Liver (tissue), 9 donors: ENCODE measurements around the gene OR2M5. TPM values are rescaled to one million over a fixed set of nuclear protein-coding genes. Genes with fewer than 3 reads are reported as not detected.

Experiments used
- DNase-seq: peaks from one replicate; pipeline ENCODE4 v3.0.0-alpha.2; 2017; ENCODE audit warnings: low spot score
- H3K27ac ChIP-seq, 2 donors: one replicate each; pipeline ENCODE4 v1.7.0; 2013; ENCODE audit warnings: inconsistent platforms in 2 of 2, low read length in 2 of 2, control low read depth in 1 of 2, low read depth in 1 of 2, mild to moderate bottlenecking in 1 of 2
- H3K27me3 ChIP-seq, 4 donors: one replicate each; pipeline versions ENCODE4 v1.6.1 to v1.7.0; 2013; ENCODE audit warnings: low read length in 3 of 4, inconsistent platforms in 1 of 4, mild to moderate bottlenecking in 1 of 4, moderate library complexity in 1 of 4; ENCODE audit not compliant: control insufficient read depth in 4 of 4, insufficient read depth in 4 of 4
- H3K36me3 ChIP-seq, 4 donors: one replicate each; pipeline versions ENCODE4 v1.6.1 to v1.7.0; 2013; ENCODE audit warnings: low read length in 3 of 4, mild to moderate bottlenecking in 3 of 4, low read depth in 1 of 4, moderate library complexity in 1 of 4; ENCODE audit not compliant: control insufficient read depth in 4 of 4, insufficient read depth in 3 of 4
- H3K4me1 ChIP-seq, 4 donors: one replicate each; pipeline versions ENCODE4 v1.6.1 to v1.7.0; 2013; ENCODE audit warnings: low read length in 3 of 4, mild to moderate bottlenecking in 3 of 4, moderate library complexity in 1 of 4; ENCODE audit not compliant: control insufficient read depth in 4 of 4, insufficient read depth in 4 of 4
- H3K4me3 ChIP-seq, 3 donors: one replicate each; pipeline versions ENCODE4 v1.6.1 to v1.7.0; 2013; ENCODE audit warnings: low read length in 3 of 3, control low read depth in 1 of 3, low read depth in 1 of 3, mild to moderate bottlenecking in 1 of 3
- H3K9ac ChIP-seq, 2 donors: one replicate each; pipeline ENCODE4 v1.7.0; 2013; ENCODE audit warnings: low read length in 2 of 2, mild to moderate bottlenecking in 2 of 2, moderate library complexity in 2 of 2, control low read depth in 1 of 2, low read depth in 1 of 2
- H3K9me3 ChIP-seq, 4 donors: one replicate each; pipeline versions ENCODE4 v1.6.1 to v1.7.0; 2013; ENCODE audit warnings: low read length in 3 of 4; ENCODE audit not compliant: control insufficient read depth in 4 of 4
- ATF3 ChIP-seq: IDR thresholded peaks from 2 replicates; pipeline ENCODE4 v1.6.1; 2016; ENCODE audit warnings: antibody characterized with exemption
- CTCF ChIP-seq: fragments of 150-350 bp; IDR thresholded peaks from 2 replicates; pipeline ENCODE4 v1.5.1; 2017; ENCODE audit warnings: improper control_type of control experiment, low read depth, low read length; ENCODE audit not compliant: missing input control
- EGR1 ChIP-seq, 2 donors: IDR thresholded peaks; 2 replicates each; pipeline ENCODE4 v1.6.1; 2016 to 2018; ENCODE audit warnings: antibody characterized with exemption in 2 of 2, low read depth in 2 of 2
- FOXA1 ChIP-seq: IDR thresholded peaks from 2 replicates; pipeline ENCODE4 v1.6.1; 2016; ENCODE audit warnings: antibody characterized with exemption
- GABPA ChIP-seq, 2 donors: IDR thresholded peaks in 1 of 2; conservative IDR thresholded peaks in 1 of 2; 2 replicates each; pipeline ENCODE4 v1.6.1; 2016; ENCODE audit warnings: antibody characterized with exemption in 2 of 2, mild to moderate bottlenecking in 1 of 2, moderate library complexity in 1 of 2
- HNF4A ChIP-seq, 2 donors: conservative IDR thresholded peaks; 2 replicates each; pipeline ENCODE4 v1.6.1; 2016; ENCODE audit warnings: antibody characterized with exemption in 2 of 2, mild to moderate bottlenecking in 2 of 2
- HNF4G ChIP-seq: IDR thresholded peaks from 2 replicates; pipeline ENCODE4 v1.6.1; 2016; ENCODE audit warnings: antibody characterized with exemption
- JUND ChIP-seq, 2 donors: IDR thresholded peaks; 2 replicates each; pipeline ENCODE4 v1.6.1; 2016; ENCODE audit warnings: antibody characterized with exemption in 2 of 2
- MAX ChIP-seq: IDR thresholded peaks from 2 replicates; pipeline ENCODE4 v1.6.1; 2016; ENCODE audit warnings: antibody characterized with exemption
- NR2F2 ChIP-seq: IDR thresholded peaks from 2 replicates; pipeline ENCODE4 v1.6.1; 2016; ENCODE audit warnings: antibody characterized with exemption
- RAD21 ChIP-seq, 2 donors: IDR thresholded peaks; 2 replicates each; pipeline ENCODE4 v1.6.1; 2016; ENCODE audit warnings: antibody characterized with exemption in 2 of 2, mild to moderate bottlenecking in 2 of 2
- RXRA ChIP-seq, 2 donors: IDR thresholded peaks; 2 replicates each; pipeline ENCODE4 v1.6.1; 2017 to 2018; ENCODE audit warnings: antibody characterized with exemption in 2 of 2, mild to moderate bottlenecking in 1 of 2
- SP1 ChIP-seq: IDR thresholded peaks from 2 replicates; pipeline ENCODE4 v1.6.1; 2018; ENCODE audit warnings: antibody characterized with exemption, mild to moderate bottlenecking
- TAF1 ChIP-seq: conservative IDR thresholded peaks from 2 replicates; pipeline ENCODE4 v1.6.1; 2016; ENCODE audit warnings: antibody characterized with exemption, mild to moderate bottlenecking
- YY1 ChIP-seq: IDR thresholded peaks from 2 replicates; pipeline ENCODE4 v1.6.1; 2016; ENCODE audit warnings: antibody characterized with exemption, mild to moderate bottlenecking
- ZBTB33 ChIP-seq: IDR thresholded peaks from 2 replicates; pipeline ENCODE4 v1.6.1; 2016; ENCODE audit warnings: antibody characterized with exemption
- WGBS: extraction: QIAGEN DNeasy Blood & Tissue Kit; methylation state at CpG from one replicate; pipeline ENCODE4 v1.1.7; 2013; 5-methylcytosine and 5-hydroxymethylcytosine counted together
- polyA plus RNA-seq, 2 donors: library from polyadenylated mRNA; stranded (reverse) in 1 of 2; unstranded in 1 of 2; fragments of 200-250 nt in 1 of 2; fragments of >200 nt in 1 of 2; fragmentation: Nextera tagmentation in 1 of 2; extraction: Ambion mirVana in 1 of 2; gene quantifications; one replicate each; pipeline versions ENCODE4 v1.2.1 to v1.2.3, GENCODE V29; 2013 to 2015
- total RNA-seq, 2 donors: library from RNA; depleted of rRNA; stranded (reverse); fragments of >200 nt; gene quantifications; one replicate each; pipeline ENCODE4 v1.2.3, GENCODE V29; 2014
- TF ChIP-seq, protein P1 (sequence below): IDR thresholded peaks from 2 replicates; pipeline ENCODE4 v1.6.1; 2016; ENCODE audit warnings: antibody characterized with exemption, mild to moderate bottlenecking
- donor health status: healthy.
- donor health status: healthy.
- donor health status: healthy.
- donor health status: healthy.
- donor health status: healthy.

Gene OR2M5
- total and polyA plus RNA-seq, 4 donors, result not detected

DNA sequence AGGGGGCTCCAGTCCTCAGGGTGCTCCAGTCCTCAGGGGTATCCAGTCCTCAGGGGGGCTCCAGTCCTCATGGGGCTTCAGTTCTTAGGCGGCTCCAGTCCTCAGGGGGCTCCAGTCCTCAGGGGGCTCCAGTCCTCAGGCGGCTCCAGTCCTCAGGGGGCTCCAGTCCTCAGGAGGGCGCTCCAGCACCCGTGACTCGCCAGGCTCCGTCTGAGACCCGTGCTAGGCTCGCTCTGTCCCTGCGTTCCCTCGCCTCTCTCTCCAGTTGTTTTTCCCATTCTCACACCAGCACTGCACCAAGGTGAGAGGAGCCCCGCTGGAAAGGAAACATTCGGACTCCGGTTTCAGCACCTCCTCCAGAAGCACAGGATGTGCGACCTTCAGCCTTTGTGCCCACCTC lies 20.2 kb downstream of the OR2M5 start:
- Histone ChIP-seq H3K27me3 (no peaks in the 10 kb centered on the region), H3K27ac (no peak overlapping the region), H3K9me3 (peaks cover 0 to 2% (median 0%) of the 10 kb centered on the region in 4 donors), H3K9ac (no peak overlapping the region), H3K4me3 (no peak overlapping the region), H3K36me3 (no peaks in the 10 kb centered on the region), H3K4me1 (no peaks in the 10 kb centered on the region)
- WGBS, result 89% methylated on average over 14 of the region's 14 CpGs
- no peak for TF ChIP-seq MAX
- no peak for TF ChIP-seq YY1
- no peak for TF ChIP-seq ATF3
- DNase-seq, result no peak

DNA sequence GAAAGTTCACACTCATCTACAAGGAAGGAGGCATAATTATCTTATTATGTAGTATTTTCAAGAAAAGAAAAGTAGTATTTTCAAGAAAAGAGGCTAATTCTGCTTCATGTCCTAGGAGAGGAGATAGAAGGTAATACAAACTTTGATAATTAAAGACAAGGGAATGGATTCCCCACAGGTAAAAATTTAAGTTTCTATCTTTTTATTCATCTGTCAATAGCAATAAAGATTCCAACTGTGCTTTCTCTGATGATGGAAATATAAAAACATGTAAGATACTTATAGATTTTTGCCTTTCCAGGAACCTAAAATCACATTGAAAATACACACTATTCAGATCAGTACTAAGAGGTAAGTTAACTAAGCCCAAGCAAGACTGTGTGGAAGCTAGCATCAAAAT lies 29.6 kb downstream of the OR2M5 start, which contains the start of gene OR2M2:
Gene OR2M2 (plus strand): TSS at position 301 of the 400 bp plus-strand sequence. CDS start 5,165 bp downstream, outside the sequence.
- Histone ChIP-seq H3K9me3 (no peaks in the 10 kb centered on the region), H3K27me3 (no peaks in the 10 kb centered on the region), H3K4me1 (no peaks in the 10 kb centered on the region), H3K9ac (no peak within 1 kb of the TSS), H3K36me3 (no peaks in the 10 kb centered on the region), H3K4me3 (no peak within 1 kb of the TSS), H3K27ac (no peak within 1 kb of the TSS)
- TF ChIP-seq SP1 (no peak), JUND (IDR thresholded peaks at IDR 0.05) (no peak), TAF1 (no peak), MAX (no peak), RXRA (IDR thresholded peaks at IDR 0.05) (no peak), HNF4A (conservative IDR thresholded peaks at IDR 0.05) (no peak)
- TF ChIP-seq, protein P1, sequence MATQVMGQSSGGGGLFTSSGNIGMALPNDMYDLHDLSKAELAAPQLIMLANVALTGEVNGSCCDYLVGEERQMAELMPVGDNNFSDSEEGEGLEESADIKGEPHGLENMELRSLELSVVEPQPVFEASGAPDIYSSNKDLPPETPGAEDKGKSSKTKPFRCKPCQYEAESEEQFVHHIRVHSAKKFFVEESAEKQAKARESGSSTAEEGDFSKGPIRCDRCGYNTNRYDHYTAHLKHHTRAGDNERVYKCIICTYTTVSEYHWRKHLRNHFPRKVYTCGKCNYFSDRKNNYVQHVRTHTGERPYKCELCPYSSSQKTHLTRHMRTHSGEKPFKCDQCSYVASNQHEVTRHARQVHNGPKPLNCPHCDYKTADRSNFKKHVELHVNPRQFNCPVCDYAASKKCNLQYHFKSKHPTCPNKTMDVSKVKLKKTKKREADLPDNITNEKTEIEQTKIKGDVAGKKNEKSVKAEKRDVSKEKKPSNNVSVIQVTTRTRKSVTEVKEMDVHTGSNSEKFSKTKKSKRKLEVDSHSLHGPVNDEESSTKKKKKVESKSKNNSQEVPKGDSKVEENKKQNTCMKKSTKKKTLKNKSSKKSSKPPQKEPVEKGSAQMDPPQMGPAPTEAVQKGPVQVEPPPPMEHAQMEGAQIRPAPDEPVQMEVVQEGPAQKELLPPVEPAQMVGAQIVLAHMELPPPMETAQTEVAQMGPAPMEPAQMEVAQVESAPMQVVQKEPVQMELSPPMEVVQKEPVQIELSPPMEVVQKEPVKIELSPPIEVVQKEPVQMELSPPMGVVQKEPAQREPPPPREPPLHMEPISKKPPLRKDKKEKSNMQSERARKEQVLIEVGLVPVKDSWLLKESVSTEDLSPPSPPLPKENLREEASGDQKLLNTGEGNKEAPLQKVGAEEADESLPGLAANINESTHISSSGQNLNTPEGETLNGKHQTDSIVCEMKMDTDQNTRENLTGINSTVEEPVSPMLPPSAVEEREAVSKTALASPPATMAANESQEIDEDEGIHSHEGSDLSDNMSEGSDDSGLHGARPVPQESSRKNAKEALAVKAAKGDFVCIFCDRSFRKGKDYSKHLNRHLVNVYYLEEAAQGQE, result no peak
- DNase-seq, result no peak

DNA sequence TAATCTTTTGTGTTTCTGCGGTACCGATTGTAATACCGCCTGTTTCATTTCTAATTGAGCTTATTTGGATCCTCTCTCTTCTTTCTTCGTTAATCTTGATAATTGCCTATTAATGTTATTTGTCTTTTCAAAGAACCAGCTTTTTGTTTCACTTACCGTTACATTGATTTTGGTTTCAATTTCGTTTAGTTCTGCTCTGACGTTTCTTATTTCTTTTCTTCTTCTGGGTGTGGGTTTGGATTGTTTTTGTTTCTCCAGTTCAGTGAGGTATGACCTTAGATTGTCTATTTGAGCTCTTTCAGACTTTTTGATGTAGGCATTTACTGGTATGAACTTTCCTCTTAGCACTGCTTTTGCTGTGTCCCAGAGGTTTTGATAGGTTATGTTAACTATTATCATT lies 39.0 kb downstream of the OR2M5 start:
- no peaks in the 10 kb centered on the region for H3K36me3 ChIP-seq
- peaks cover 0 to 3% (median 0%) of the 10 kb centered on the region in 4 donors for H3K27me3 ChIP-seq
- no peak overlapping the region for H3K9ac ChIP-seq
- no peak for DNase-seq
- H3K4me1 ChIP-seq, result no peaks in the 10 kb centered on the region
- no peak overlapping the region for H3K4me3 ChIP-seq
- H3K27ac ChIP-seq, result no peak overlapping the region
- H3K9me3 ChIP-seq, result peaks cover 0 to 5% (median under 1%) of the 10 kb centered on the region in 4 donors
- WGBS, result 60% methylated on average over 7 of the region's 7 CpGs
- no peak for TF ChIP-seq NR2F2
- no peak for TF ChIP-seq FOXA1
- TF ChIP-seq ATF3, result no peak
- no peak for TF ChIP-seq CTCF
- TF ChIP-seq ZBTB33, result no peak
- TF ChIP-seq GABPA (IDR thresholded peaks at IDR 0.05 in 1 of 2, conservative IDR thresholded peaks at IDR 0.05 in 1 of 2), result no peak
- TF ChIP-seq RAD21 (IDR thresholded peaks at IDR 0.05), result no peak
- TF ChIP-seq HNF4G, result no peak
- no peak for TF ChIP-seq EGR1 (IDR thresholded peaks at IDR 0.05; ENCODE audit: low read depth in 2 of 2)
- TF ChIP-seq HNF4A (conservative IDR thresholded peaks at IDR 0.05), result no peak
- no peak for TF ChIP-seq TAF1
- TF ChIP-seq RXRA (IDR thresholded peaks at IDR 0.05), result no peak
- no peak for TF ChIP-seq MAX
- no peak for TF ChIP-seq JUND (IDR thresholded peaks at IDR 0.05)
